ENCODE measurements around the gene KRTAP5-1.
"Not testable (repeated sequence)": the region's sequence is repeated elsewhere in the genome, so short reads cannot be mapped to it uniquely, and the experiment has no call there.

KRTAP5-1 gene

GRCh38 chr11:1584661-1585370, at the start of gene KRTAP5-1:
KRTAP5-1 (minus strand) TSS chr11:1585283; CDS start chr11:1585249, 34 bp downstream.
- in situ Hi-C loops (cut with HindIII; ENCODE audit: low pct_ligation_motif_present, low pct_unique_long_range_greater_than_20kb, low sequenced_read_pairs); DNase-seq: not testable (repeated sequence)

- in situ Hi-C loops (cut with HindIII; ENCODE audit: low pct_ligation_motif_present, low pct_unique_long_range_greater_than_20kb, low sequenced_read_pairs): no loop called here
- no peak for DNase-seq
Measured at GRCh38 chr11:1633864-1634263, 48.8 kb upstream of the KRTAP5-1 start.

GRCh38 chr11:1632053-1632714, 47.1 kb upstream of the KRTAP5-1 start:
- in situ Hi-C loops (cut with HindIII; ENCODE audit: low pct_ligation_motif_present, low pct_unique_long_range_greater_than_20kb, low sequenced_read_pairs): no loop called here
- DNase-seq: no peak

- in situ Hi-C loops (cut with HindIII; ENCODE audit: low pct_ligation_motif_present, low pct_unique_long_range_greater_than_20kb, low sequenced_read_pairs): no loop called here
- DNase-seq: no peak
Measured at GRCh38 chr11:1631066-1631568, 46.0 kb upstream of the KRTAP5-1 start.

- in situ Hi-C loops (cut with HindIII; ENCODE audit: low pct_ligation_motif_present, low pct_unique_long_range_greater_than_20kb, low sequenced_read_pairs): no loop called here
- DNase-seq: no peak
Measured at GRCh38 chr11:1630271-1630670, 45.2 kb upstream of the KRTAP5-1 start.

- in situ Hi-C loops (cut with HindIII; ENCODE audit: low pct_ligation_motif_present, low pct_unique_long_range_greater_than_20kb, low sequenced_read_pairs): no loop called here
- DNase-seq: no peak
Measured at GRCh38 chr11:1629326-1630185, 44.5 kb upstream of the KRTAP5-1 start, which contains the start of gene KRTAP5-5. KRTAP5-5 (plus strand) TSS chr11:1629775; CDS start chr11:1629841, 66 bp downstream.

- in situ Hi-C loops (cut with HindIII; ENCODE audit: low pct_ligation_motif_present, low pct_unique_long_range_greater_than_20kb, low sequenced_read_pairs): no loop called here
- DNase-seq: peak; percentile 30
Measured at GRCh38 chr11:1628506-1629325, 43.6 kb upstream of the KRTAP5-1 start.

- in situ Hi-C loops (cut with HindIII; ENCODE audit: low pct_ligation_motif_present, low pct_unique_long_range_greater_than_20kb, low sequenced_read_pairs): no loop called here
- DNase-seq: no peak
Measured at GRCh38 chr11:1625541-1625940, 40.5 kb upstream of the KRTAP5-1 start.

GRCh38 chr11:1624621-1625020, 39.5 kb upstream of the KRTAP5-1 start:
- no peak for DNase-seq
- in situ Hi-C loops (cut with HindIII; ENCODE audit: low pct_ligation_motif_present, low pct_unique_long_range_greater_than_20kb, low sequenced_read_pairs): no loop called here

GRCh38 chr11:1623716-1624115, 38.6 kb upstream of the KRTAP5-1 start:
- in situ Hi-C loops (cut with HindIII; ENCODE audit: low pct_ligation_motif_present, low pct_unique_long_range_greater_than_20kb, low sequenced_read_pairs): no loop called here
- no peak for DNase-seq

- in situ Hi-C loops (cut with HindIII; ENCODE audit: low pct_ligation_motif_present, low pct_unique_long_range_greater_than_20kb, low sequenced_read_pairs): no loop called here
- no peak for DNase-seq
Measured at GRCh38 chr11:1622086-1622485, 37.0 kb upstream of the KRTAP5-1 start, which contains the start of gene KRTAP5-4. KRTAP5-4 (minus strand) TSS chr11:1622138; CDS start chr11:1622093, 45 bp downstream.

- no peak for DNase-seq
- in situ Hi-C loops (cut with HindIII; ENCODE audit: low pct_ligation_motif_present, low pct_unique_long_range_greater_than_20kb, low sequenced_read_pairs): no loop called here
Measured at GRCh38 chr11:1619449-1619848, 34.4 kb upstream of the KRTAP5-1 start.

- in situ Hi-C loops (cut with HindIII; ENCODE audit: low pct_ligation_motif_present, low pct_unique_long_range_greater_than_20kb, low sequenced_read_pairs): no loop called here
- DNase-seq: no peak
Measured at GRCh38 chr11:1618231-1618630, 33.1 kb upstream of the KRTAP5-1 start.

- no peak for DNase-seq
- in situ Hi-C loops (cut with HindIII; ENCODE audit: low pct_ligation_motif_present, low pct_unique_long_range_greater_than_20kb, low sequenced_read_pairs): no loop called here
Measured at GRCh38 chr11:1608363-1608762, 23.3 kb upstream of the KRTAP5-1 start, which contains the start of gene KRTAP5-3. KRTAP5-3 (minus strand) TSS chr11:1608463; CDS start chr11:1608385, 78 bp downstream.

- DNase-seq; in situ Hi-C loops (cut with HindIII; ENCODE audit: low pct_ligation_motif_present, low pct_unique_long_range_greater_than_20kb, low sequenced_read_pairs): not testable (repeated sequence)
Measured at GRCh38 chr11:1607901-1608300, 22.8 kb upstream of the KRTAP5-1 start.

- DNase-seq; in situ Hi-C loops (cut with HindIII; ENCODE audit: low pct_ligation_motif_present, low pct_unique_long_range_greater_than_20kb, low sequenced_read_pairs): not testable (repeated sequence)
Measured at GRCh38 chr11:1607156-1607845, 22.2 kb upstream of the KRTAP5-1 start.

GRCh38 chr11:1605923-1606322, 20.8 kb upstream of the KRTAP5-1 start:
- DNase-seq; in situ Hi-C loops (cut with HindIII; ENCODE audit: low pct_ligation_motif_present, low pct_unique_long_range_greater_than_20kb, low sequenced_read_pairs): not testable (repeated sequence)

All from ACHN (cell line).